Neural progenitor cell (in vitro differentiated cells): Measurements from ENCODE around the gene YBEY. TPM values are rescaled to one million over a fixed set of nuclear protein-coding genes. Genes with fewer than 3 reads are reported as not detected.

ENCODE experiments used
- DNase-seq: peaks from one replicate; pipeline ENCODE4 v3.0.0-alpha.2; 2016; ENCODE audit warnings: low spot score
- H2AFZ ChIP-seq: fragments of 200-600 bp; sonication (generic); replicated peaks from 2 replicates; pipeline ENCODE4 v1.6.1; 2016; ENCODE audit warnings: antibody characterized with exemption
- H3F3A ChIP-seq: fragments of 200-600 bp; sonication (generic); 2 replicates; pipeline ENCODE4 v1.6.1; 2016; ENCODE audit warnings: antibody characterized with exemption, low read depth
- H3K27ac ChIP-seq: fragments of 200-600 bp; sonication (generic); 2 replicates; pipeline ENCODE4 v1.5.1; 2016; ENCODE audit warnings: mild to moderate bottlenecking
- H3K27me3 ChIP-seq: fragments of 200-600 bp; sonication (generic); 2 replicates; pipeline ENCODE4 v1.6.1; 2016; ENCODE audit warnings: mild to moderate bottlenecking, moderate library complexity
- H3K36me3 ChIP-seq: fragments of 200-600 bp; sonication (generic); 2 replicates; pipeline ENCODE4 v1.5.1; 2016
- H3K4me1 ChIP-seq: fragments of 200-600 bp; sonication (generic); 2 replicates; pipeline ENCODE4 v1.6.1; 2016; ENCODE audit warnings: mixed run types
- H3K4me2 ChIP-seq: fragments of 200-600 bp; sonication (generic); 2 replicates; pipeline ENCODE4 v1.6.1; 2016
- H3K4me3 ChIP-seq: fragments of 200-600 bp; sonication (generic); 2 replicates; pipeline ENCODE4 v1.5.1; 2016
- H3K79me2 ChIP-seq: fragments of 200-600 bp; sonication (generic); 2 replicates; pipeline ENCODE4 v1.6.1; 2016; ENCODE audit warnings: low read depth
- H3K9ac ChIP-seq: fragments of 200-600 bp; sonication (generic); 2 replicates; pipeline ENCODE4 v1.6.1; 2016
- H3K9me3 ChIP-seq: fragments of 200-600 bp; sonication (generic); 2 replicates; pipeline ENCODE4 v1.5.1; 2016; ENCODE audit warnings: low read depth
- H4K20me1 ChIP-seq: fragments of 200-600 bp; sonication (generic); 2 replicates; pipeline ENCODE4 v1.6.1; 2016; ENCODE audit warnings: low read depth
- H3K27ac Mint-ChIP-seq: 3 replicates; pipeline ENCODE4 v1.8.0; 2021; ENCODE audit warnings: mixed read lengths
- H3K27me3 Mint-ChIP-seq: 2 replicates; pipeline ENCODE4 v1.8.0; 2022; ENCODE audit warnings: low read depth, mild to moderate bottlenecking, inconsistent platforms, moderate library complexity, mixed read lengths; ENCODE audit not compliant: insufficient read depth
- H3K36me3 Mint-ChIP-seq: 3 replicates; pipeline ENCODE4 v1.8.0; 2021; ENCODE audit warnings: mixed read lengths
- H3K4me1 Mint-ChIP-seq: 3 replicates; pipeline ENCODE4 v1.8.0; 2021; ENCODE audit warnings: mixed read lengths
- H3K4me3 Mint-ChIP-seq: 3 replicates; pipeline ENCODE4 v1.8.0; 2021; ENCODE audit warnings: mild to moderate bottlenecking, moderate library complexity, mixed read lengths
- H3K9me3 Mint-ChIP-seq: 3 replicates; pipeline ENCODE4 v1.8.0; 2020; ENCODE audit warnings: mixed read lengths
- CTCF ChIP-seq: fragments of 200-600 bp; sonication (generic); IDR thresholded peaks from 2 replicates; pipeline ENCODE4 v1.5.1; 2017; ENCODE audit warnings: antibody characterized with exemption, mild to moderate bottlenecking
- EZH2 ChIP-seq: fragments of 200-600 bp; sonication (generic); IDR thresholded peaks from 2 replicates; pipeline ENCODE4 v1.6.1; 2017; ENCODE audit warnings: antibody characterized with exemption, mild to moderate bottlenecking, moderate library complexity
- EZH2phosphoT487 ChIP-seq: fragments of 200-600 bp; sonication (generic); IDR thresholded peaks from 2 replicates; pipeline ENCODE4 v1.6.1; 2017; ENCODE audit warnings: antibody characterized with exemption
- total RNA-seq: library from RNA; depleted of rRNA; stranded (reverse); fragments of >200 nt; gene quantifications from 2 replicates; pipeline ENCODE4 v1.2.3, GENCODE V29; 2015; ENCODE audit warnings: low replicate concordance

YBEY gene
- total RNA-seq, 1 donor from 2014 or later: 47.3 TPM

GRCh38 chr21:46252840-46253239, 33.3 kb upstream of the YBEY start:
- H3K4me2 ChIP-seq: no peak overlapping the region
- H3K79me2 ChIP-seq: no peaks in the 10 kb centered on the region
- peaks cover 12% of the 10 kb centered on the region for H3K36me3 ChIP-seq
- H3K27ac ChIP-seq: no peak overlapping the region
- H3K4me1 ChIP-seq: no peaks in the 10 kb centered on the region
- Mint-ChIP-seq H3K4me3 (no peak overlapping the region), H3K27me3 (peaks cover 8% of the 10 kb centered on the region), H3K4me1 (no peaks in the 10 kb centered on the region), H3K27ac (no peak overlapping the region), H3K36me3 (peaks cover 43% of the 10 kb centered on the region), H3K9me3 (no peaks in the 10 kb centered on the region)
- H3K27me3 ChIP-seq: no peaks in the 10 kb centered on the region
- TF ChIP-seq EZH2 (no peak), EZH2phosphoT487 (no peak), CTCF (no peak)
- no peak overlapping the region for H2AFZ ChIP-seq
- no peaks in the 10 kb centered on the region for H3K9me3 ChIP-seq
- no peak overlapping the region for H3K9ac ChIP-seq
- DNase-seq: no peak
- no peaks in the 10 kb centered on the region for H3F3A ChIP-seq
- no peaks in the 10 kb centered on the region for H4K20me1 ChIP-seq
- no peak overlapping the region for H3K4me3 ChIP-seq

- TF ChIP-seq EZH2phosphoT487: no peak
- TF ChIP-seq CTCF: no peak
- TF ChIP-seq EZH2: no peak
- no peaks in the 10 kb centered on the region for H3K4me1 Mint-ChIP-seq
- H3K27ac Mint-ChIP-seq: peak overlapping the region; percentile 59
- H3K36me3 ChIP-seq: peaks cover 12% of the 10 kb centered on the region
- H3K9me3 Mint-ChIP-seq: no peaks in the 10 kb centered on the region
- no peaks in the 10 kb centered on the region for H3K4me1 ChIP-seq
- H3F3A ChIP-seq: no peaks in the 10 kb centered on the region
- no peak overlapping the region for H3K27ac ChIP-seq
- H2AFZ ChIP-seq: no peak overlapping the region
- no peaks in the 10 kb centered on the region for H3K9me3 ChIP-seq
- no peak overlapping the region for H3K9ac ChIP-seq
- H3K36me3 Mint-ChIP-seq: peaks cover 47% of the 10 kb centered on the region
- H3K4me2 ChIP-seq: no peak overlapping the region
- H3K4me3 Mint-ChIP-seq: no peak overlapping the region
- H3K79me2 ChIP-seq: no peaks in the 10 kb centered on the region
- H3K27me3 Mint-ChIP-seq: peaks cover 8% of the 10 kb centered on the region
- no peaks in the 10 kb centered on the region for H3K27me3 ChIP-seq
- no peaks in the 10 kb centered on the region for H4K20me1 ChIP-seq
- H3K4me3 ChIP-seq: no peak overlapping the region
- no peak for DNase-seq
Observed at GRCh38 chr21:46253610-46254124, 32.5 kb upstream of the YBEY start.

GRCh38 chr21:46254208-46254975, 31.8 kb upstream of the YBEY start:
- no peaks in the 10 kb centered on the region for H3K79me2 ChIP-seq
- H3K36me3 ChIP-seq: peaks cover 12% of the 10 kb centered on the region
- no peaks in the 10 kb centered on the region for H3K9me3 ChIP-seq
- H2AFZ ChIP-seq: no peak overlapping the region
- H3K4me2 ChIP-seq: no peak overlapping the region
- H4K20me1 ChIP-seq: no peaks in the 10 kb centered on the region
- Mint-ChIP-seq H3K27me3 (peaks cover 8% of the 10 kb centered on the region), H3K36me3 (peaks cover 43% of the 10 kb centered on the region), H3K4me3 (no peak overlapping the region), H3K27ac (no peak overlapping the region), H3K9me3 (no peaks in the 10 kb centered on the region), H3K4me1 (no peaks in the 10 kb centered on the region)
- DNase-seq: no peak
- no peaks in the 10 kb centered on the region for H3F3A ChIP-seq
- TF ChIP-seq EZH2phosphoT487 (no peak), EZH2 (no peak), CTCF (no peak)
- no peak overlapping the region for H3K9ac ChIP-seq
- H3K4me3 ChIP-seq: no peak overlapping the region
- no peaks in the 10 kb centered on the region for H3K27me3 ChIP-seq
- no peaks in the 10 kb centered on the region for H3K4me1 ChIP-seq
- H3K27ac ChIP-seq: no peak overlapping the region
